Femur (tissue), 1 donor: ENCODE data around the gene NFATC1.

Experiments
- DNase-seq: peaks from one replicate; pipeline ENCODE4 v3.0.0-alpha.2; 2017

Gene NFATC1

GRCh38 chr18:79393181-79393634 lies 2.5 kb upstream of the NFATC1 start:
- peak; percentile 70 for DNase-seq

GRCh38 chr18:79393635-79394533 lies 1.8 kb upstream of the NFATC1 start:
- DNase-seq = peak; percentile 96

DNA sequence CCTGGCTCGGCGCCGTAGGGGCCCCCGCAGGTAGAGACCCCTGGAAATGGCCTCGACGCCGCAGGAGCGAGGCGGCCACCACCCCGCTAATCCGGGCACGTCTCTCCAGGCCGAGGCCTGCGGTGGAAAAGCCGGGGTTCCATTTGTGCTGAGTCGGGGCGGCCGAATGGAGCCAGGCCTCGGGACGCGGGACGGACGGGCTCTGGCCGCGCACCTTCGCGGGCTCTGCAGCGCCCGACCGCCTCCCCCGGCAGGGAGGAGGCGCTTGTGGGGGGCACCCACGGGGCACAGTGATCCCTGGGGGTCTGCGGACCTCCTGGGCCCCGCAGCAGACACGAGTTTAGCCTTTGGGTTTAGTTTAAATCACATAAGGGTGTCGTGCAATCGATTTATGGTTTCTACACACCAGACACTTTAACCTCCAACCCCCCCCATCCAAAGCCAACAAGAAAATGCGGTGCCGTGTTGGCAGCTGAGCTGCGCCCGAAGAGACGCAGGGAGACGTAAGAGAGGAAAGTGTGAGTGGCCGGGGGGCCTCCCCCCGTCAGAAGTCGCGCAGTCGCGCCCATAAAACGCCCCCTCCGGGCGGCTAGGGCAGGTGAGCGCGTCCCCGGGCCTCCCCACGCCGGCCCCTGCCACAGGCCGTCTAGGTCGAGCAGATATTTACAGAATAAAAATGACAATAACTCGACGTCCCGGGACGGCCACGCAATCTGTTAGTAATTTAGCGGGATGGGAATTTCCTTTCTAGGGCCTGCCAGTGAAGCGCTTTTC lies 1.0 kb upstream of the NFATC1 start:
- no peak for DNase-seq

DNA sequence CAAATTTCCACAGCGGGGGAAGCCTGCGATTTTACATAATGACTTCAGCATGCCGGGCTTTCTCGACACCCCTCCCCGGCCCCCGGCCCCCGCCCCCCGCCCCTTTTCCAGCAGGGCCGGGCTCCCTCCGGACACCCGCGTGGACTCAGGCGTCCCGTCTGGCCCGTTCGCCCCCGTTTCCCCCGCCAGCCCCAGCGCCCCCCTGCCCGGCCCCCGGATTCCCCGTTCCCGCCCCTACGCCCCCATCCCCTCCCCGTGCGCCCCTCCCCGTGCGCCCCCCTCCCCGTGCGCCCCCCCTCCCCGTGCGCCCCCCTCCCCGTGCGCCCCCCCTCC lies 456 bp upstream of the NFATC1 start:
- DNase-seq = peak; percentile 93

- peak; percentile 73 for DNase-seq
Observed at GRCh38 chr18:79396431-79397246, 909 bp downstream of the NFATC1 start.

GRCh38 chr18:79397247-79397829 lies 1.6 kb downstream of the NFATC1 start:
- DNase-seq = peak; percentile 16

GRCh38 chr18:79397830-79398761 lies 2.4 kb downstream of the NFATC1 start:
- DNase-seq = peak; percentile 36

DNA sequence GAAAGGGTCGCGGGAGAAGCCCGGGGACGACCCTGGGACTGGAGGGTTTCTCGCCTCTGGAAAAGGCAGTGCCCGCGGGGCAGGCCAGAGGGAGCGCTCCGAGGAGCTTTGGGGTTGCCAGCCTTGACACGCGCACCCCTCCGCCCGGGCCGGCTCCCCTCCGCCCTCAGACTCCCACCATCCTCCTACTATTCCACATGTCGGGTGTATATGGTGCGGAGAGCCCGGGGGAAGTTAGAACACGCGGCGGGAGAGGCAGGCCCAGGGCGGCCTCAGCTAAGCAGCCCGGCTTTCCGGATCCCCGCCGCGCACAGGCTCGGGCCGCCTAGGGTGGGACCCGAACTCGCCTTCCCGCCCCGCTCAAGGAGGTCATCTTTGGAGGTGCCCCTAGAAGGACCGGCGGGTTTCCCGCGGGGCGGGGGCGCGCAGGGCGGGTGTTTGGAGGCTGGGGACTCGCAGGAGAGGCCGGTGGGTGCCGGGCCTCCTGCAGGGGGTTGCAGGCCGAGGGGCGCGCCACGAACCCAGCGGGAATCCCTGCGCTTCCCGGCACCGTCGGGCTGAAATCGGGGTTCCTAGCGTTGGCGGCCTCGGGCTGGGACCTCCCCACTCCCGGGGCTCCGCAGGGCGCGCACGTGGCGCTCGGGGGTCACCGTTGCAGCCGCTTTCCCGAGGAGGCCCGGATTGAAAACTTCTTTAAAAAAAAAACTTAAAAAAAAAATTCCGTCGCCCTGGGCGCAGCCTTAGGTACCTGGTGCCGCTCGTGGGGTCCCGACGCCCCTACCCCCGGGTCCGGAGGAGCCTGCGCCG lies 3.7 kb downstream of the NFATC1 start:
- no peak for DNase-seq

DNA sequence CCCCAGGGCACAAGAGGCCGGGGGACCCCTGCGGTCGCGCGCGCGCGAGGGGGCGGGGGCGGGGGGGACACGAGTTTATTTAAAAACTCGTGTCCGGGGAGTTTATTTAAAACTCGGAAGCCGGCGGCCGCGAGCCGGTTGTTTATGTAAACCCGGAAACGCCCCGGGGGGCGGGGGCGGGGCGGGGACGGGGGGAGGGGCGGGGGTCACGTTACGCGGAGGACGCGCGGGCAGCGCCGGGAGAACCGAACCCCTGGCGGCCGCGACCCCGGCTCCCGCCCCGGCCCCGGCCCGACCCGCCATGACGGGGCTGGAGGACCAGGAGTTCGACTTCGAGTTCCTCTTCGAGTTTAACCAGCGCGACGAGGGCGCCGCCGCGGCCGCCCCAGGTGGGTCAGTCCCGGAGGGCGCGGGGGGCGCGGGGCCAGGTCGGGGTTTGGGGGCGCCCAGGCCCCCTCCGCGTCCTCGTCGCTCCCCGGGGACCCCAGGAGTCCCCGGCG lies 4.4 kb downstream of the NFATC1 start:
- DNase-seq = peak; percentile 85

DNA sequence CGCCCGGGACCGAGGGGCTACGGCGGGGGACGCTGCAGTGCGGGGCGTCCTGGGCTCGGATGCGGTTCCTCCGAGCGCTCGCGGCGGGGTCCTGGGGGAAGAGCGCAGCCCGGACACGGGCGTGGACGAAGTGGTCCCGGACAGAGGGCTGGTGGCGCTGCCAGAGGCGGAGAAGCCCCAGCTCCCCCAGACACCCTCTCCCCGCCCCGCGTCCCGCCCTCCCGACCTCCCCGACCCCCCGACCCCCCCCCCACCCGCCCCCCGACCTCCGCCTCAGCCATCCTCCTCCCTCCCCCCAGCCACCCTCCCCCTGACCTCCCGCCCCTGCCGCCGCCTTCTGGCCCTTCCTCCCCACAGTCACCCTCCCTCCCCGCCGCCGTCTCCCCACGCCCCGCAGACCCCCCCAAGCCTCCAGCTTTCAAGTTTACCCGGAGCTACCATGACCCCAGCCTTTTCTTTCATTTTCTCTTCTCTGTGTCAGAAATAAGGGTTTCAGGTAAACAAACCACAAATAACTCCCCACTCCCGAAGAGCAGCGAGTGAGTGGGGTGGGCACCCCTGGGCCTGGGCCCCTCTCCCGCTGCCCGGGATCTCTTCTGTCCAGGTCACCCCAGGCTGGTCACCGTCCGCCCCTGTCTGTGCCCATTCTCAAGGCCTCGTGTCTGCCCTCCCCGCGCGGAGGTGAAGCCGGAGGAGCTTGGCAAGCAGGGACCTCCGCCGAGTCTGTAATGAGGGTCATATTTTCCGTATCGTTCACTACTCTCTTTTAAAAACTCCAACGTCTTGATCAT lies 5.1 kb downstream of the NFATC1 start:
- peak; percentile 85 for DNase-seq

DNA sequence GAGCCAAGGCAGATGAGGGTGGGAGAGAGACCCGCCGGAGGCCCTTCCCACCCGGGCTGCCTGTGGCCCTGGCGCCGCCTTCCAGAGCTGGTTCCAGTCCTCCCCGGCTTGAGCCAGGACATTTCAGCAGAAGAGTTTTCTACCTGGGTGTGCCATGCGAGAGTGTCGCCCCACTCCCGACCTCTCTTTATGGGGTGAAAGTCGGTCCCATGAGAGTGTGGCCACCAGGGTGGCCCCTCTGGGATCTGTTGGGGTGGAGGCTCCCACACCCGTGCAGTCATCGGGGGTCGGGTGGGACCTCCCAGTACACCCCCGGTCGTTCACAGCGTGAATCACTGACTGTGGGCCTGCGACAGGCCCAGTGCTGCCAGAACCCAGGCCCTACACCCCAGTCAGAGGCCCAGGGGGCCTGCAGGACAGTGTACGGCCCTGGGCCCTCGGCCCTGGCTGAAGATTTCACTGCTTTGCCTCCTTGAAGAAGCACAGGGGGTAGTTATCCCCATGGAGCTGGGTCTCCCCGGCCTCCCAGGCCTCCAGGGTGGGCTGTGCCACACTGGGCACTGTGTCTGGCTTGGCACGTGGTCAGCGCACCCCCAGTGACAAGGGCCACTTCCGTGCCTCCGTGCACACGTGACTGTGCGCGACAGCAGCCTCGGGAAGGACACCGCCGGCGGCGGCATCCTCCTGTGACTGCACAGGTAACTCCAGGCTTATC lies 5.9 kb downstream of the NFATC1 start:
- DNase-seq = no peak

- no peak for DNase-seq
Observed at GRCh38 chr18:79402209-79402576, 6.5 kb downstream of the NFATC1 start.

DNA sequence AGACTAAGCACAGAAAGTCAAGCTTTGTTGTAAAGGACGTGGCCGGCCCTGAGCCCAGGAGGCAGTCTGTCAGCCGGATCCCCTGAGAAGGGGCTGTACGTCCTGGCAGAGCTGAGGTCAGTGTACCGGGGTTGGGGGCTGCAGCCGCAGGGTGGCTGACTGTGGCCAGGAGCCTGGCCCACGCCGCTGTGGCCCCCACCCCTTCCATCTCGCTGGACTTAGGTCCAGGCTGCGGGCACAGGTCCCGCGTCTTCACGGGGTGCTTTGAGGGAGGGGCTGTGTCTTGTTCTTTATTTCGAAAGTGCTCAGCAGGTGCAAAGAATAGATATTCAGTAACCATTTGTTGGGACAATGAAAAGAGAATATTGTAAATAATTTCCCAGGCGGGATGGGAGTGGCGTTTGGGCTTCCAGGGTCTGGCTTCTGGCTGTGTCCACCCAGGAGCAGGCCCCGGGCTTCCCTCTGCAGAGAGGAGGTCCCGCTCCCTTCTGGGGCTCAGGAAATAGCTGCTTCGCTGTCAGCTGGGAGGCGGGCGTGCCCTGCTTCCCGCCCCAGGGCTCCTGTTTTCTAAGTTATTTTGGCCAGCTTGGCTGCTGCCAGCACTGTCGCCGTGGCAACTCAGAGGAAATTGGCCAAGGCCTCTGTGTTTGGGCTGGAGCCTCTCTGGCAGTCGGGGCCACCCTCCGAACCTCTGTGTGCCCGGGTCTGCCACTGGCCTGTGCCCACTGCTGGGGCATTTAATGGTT lies 7.4 kb downstream of the NFATC1 start:
- DNase-seq = peak; percentile 90

- DNase-seq = peak; percentile 70
Observed at GRCh38 chr18:79403723-79404566, 8.2 kb downstream of the NFATC1 start.

GRCh38 chr18:79404567-79404910 lies 8.8 kb downstream of the NFATC1 start:
- no peak for DNase-seq

- no peak for DNase-seq
Observed at GRCh38 chr18:79405019-79405780, 9.5 kb downstream of the NFATC1 start.
